Suprapubic skin (tissue), 4 donors: Measurements from ENCODE around the gene C19orf53. TPM values are rescaled to one million over a fixed set of nuclear protein-coding genes. Genes with fewer than 3 reads are reported as not detected.
A peak's percentile ranks its signal among the peaks of the same experiment; 100 is the strongest.

Experiments
- DNase-seq, 2 donors: peaks; one replicate each; pipeline ENCODE4 v3.0.0-alpha.2; 2019; ENCODE audit warnings: low spot score in 2 of 2
- H3K27ac ChIP-seq: fragments of 200-600 bp; sonication (generic); one replicate; pipeline ENCODE4 v1.5.1; 2019
- H3K27me3 ChIP-seq: fragments of 200-600 bp; sonication (generic); one replicate; pipeline ENCODE4 v1.5.1; 2019
- H3K36me3 ChIP-seq: fragments of 200-600 bp; sonication (generic); one replicate; pipeline ENCODE4 v1.5.1; 2019
- H3K4me1 ChIP-seq: fragments of 200-600 bp; sonication (generic); one replicate; pipeline ENCODE4 v1.5.1; 2019
- H3K4me3 ChIP-seq: fragments of 200-600 bp; sonication (generic); one replicate; pipeline ENCODE4 v1.5.1; 2019; ENCODE audit warnings: mild to moderate bottlenecking
- H3K9me3 ChIP-seq: fragments of 200-600 bp; sonication (generic); one replicate; pipeline ENCODE4 v1.5.1; 2019
- CTCF ChIP-seq, 2 donors: fragments of 200-600 bp in 1 of 2; fragments of 450-650 bp in 1 of 2; sonication (generic) in 1 of 2; IDR thresholded peaks; one replicate each; pipeline ENCODE4 v1.5.1; 2016 to 2019; ENCODE audit warnings: antibody characterized with exemption in 2 of 2, mild to moderate bottlenecking in 1 of 2, moderate library complexity in 1 of 2
- EP300 ChIP-seq: sonication (generic); formaldehyde crosslinking; IDR thresholded peaks from one replicate; pipeline ENCODE4 v1.6.1; 2017; ENCODE audit warnings: antibody characterized with exemption
- POLR2A ChIP-seq, 2 donors: fragments of 450-650 bp; IDR thresholded peaks; one replicate each; pipeline ENCODE4 v1.6.1; 2017; ENCODE audit warnings: antibody characterized with exemption in 2 of 2, mild to moderate bottlenecking in 2 of 2, moderate library complexity in 2 of 2
- POLR2AphosphoS5 ChIP-seq, 3 donors: sonication (generic); formaldehyde crosslinking; IDR thresholded peaks; one replicate each; pipeline ENCODE4 v1.6.1; 2017; ENCODE audit warnings: antibody characterized with exemption in 3 of 3
- WGBS: methylation state at CpG from one replicate; pipeline ENCODE4 v1.1.5; 2018; 5-methylcytosine and 5-hydroxymethylcytosine counted together
- total RNA-seq, 4 donors: library from RNA; depleted of rRNA; stranded (reverse); fragments of >200 nt; gene quantifications; one replicate each; pipeline ENCODE4 v1.1.0, GENCODE V29; 2016

Gene C19orf53
- total RNA-seq, 4 donors from 2014 or later: 84.2 to 150 (median 124) TPM

DNA sequence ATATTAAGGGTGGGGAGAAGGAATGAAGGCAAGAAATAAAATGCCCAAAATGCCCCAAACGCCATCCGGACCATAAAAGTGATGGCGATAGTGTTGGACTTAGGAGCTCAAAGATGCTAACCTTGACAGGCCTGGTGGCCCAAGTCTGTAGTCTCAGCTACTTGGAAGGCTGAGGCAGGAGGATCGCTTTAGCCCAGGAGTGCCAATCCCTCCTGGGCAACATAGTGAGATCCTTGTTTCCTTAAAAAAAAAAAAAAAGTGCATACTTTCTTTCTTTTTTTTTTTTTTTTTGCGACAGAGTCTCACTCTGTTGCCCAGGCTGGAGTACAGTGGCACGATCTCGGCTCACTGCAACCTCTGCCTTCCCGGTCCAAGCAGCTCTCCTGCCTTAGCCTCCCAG, 41.9 kb upstream of the C19orf53 start:
- 90% methylated on average over 8 of the region's 8 CpGs for WGBS
- Histone ChIP-seq H3K4me3 (peak overlapping the region; percentile 63), H3K27ac (no peak overlapping the region), H3K9me3 (no peaks in the 10 kb centered on the region), H3K27me3 (no peaks in the 10 kb centered on the region), H3K4me1 (peaks cover 24% of the 10 kb centered on the region), H3K36me3 (no peaks in the 10 kb centered on the region)
- no peak for DNase-seq
- TF ChIP-seq POLR2AphosphoS5 (IDR thresholded peaks at IDR 0.05) (no peak), EP300 (no peak), POLR2A (IDR thresholded peaks at IDR 0.05) (no peak), CTCF (IDR thresholded peaks at IDR 0.05) (no peak)

DNA sequence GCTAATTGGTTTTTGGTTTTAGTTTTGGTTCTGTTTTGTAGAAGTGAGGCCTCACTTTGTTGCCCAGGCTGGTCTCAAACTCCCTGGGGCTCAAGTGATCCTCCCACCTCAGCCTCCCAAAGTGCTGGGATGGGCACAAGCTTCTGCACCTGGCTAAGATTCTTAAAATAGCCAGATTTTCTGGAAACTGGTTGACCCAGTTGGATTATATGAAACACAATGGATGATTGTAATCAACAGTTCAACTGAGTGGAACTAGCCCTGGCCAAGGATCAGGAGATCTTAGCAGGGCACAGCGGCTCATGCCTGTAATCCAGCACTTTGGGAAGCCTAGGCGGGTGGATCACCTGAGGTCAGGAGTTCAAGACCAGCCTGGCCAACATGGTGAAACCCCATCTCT, 39.5 kb upstream of the C19orf53 start:
- Histone ChIP-seq H3K27me3 (no peaks in the 10 kb centered on the region), H3K4me3 (no peak overlapping the region), H3K27ac (peak overlapping the region; percentile 48), H3K4me1 (peaks cover 18% of the 10 kb centered on the region), H3K9me3 (no peaks in the 10 kb centered on the region), H3K36me3 (no peaks in the 10 kb centered on the region)
- WGBS: 79% methylated on average over 2 of the region's 2 CpGs
- DNase-seq: no peak
- TF ChIP-seq POLR2A (IDR thresholded peaks at IDR 0.05) (no peak), EP300 (no peak), POLR2AphosphoS5 (IDR thresholded peaks at IDR 0.05) (no peak)

DNA sequence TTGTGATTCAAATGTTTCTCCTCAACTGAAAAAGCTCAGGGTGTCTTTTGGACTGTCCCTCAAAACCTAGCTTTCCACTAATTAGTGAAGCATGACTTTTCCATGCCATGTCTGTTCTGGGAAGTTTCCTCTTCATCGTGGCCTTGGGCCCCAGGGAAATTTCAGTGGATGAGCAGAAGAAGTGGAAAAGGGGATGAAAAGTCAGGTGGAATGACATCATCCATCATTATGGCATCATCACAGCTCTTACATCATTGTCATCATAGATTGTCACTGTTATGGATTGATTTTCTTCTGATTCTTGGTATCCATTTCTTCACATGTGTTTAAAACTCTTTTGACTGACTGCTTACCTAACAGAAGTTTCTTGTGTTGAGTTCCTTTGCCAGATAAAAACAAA, 36.2 kb upstream of the C19orf53 start:
- Histone ChIP-seq H3K9me3 (no peaks in the 10 kb centered on the region), H3K27me3 (no peaks in the 10 kb centered on the region), H3K4me3 (no peak overlapping the region), H3K4me1 (no peaks in the 10 kb centered on the region), H3K27ac (no peak overlapping the region), H3K36me3 (no peaks in the 10 kb centered on the region)
- no peak for DNase-seq
- TF ChIP-seq EP300: no peak
- TF ChIP-seq POLR2AphosphoS5 (IDR thresholded peaks at IDR 0.05): no peak
- no peak for TF ChIP-seq POLR2A (IDR thresholded peaks at IDR 0.05)
- no peak for TF ChIP-seq CTCF (IDR thresholded peaks at IDR 0.05)
- WGBS: 72% methylated on average over 1 of the region's 1 CpG

- no peaks in the 10 kb centered on the region for H3K4me1 ChIP-seq
- DNase-seq: no peak
- H3K27ac ChIP-seq: no peak overlapping the region
- no peak overlapping the region for H3K4me3 ChIP-seq
- 83% methylated on average over 2 of the region's 2 CpGs for WGBS
- H3K27me3 ChIP-seq: no peaks in the 10 kb centered on the region
- no peaks in the 10 kb centered on the region for H3K36me3 ChIP-seq
- H3K9me3 ChIP-seq: no peaks in the 10 kb centered on the region
- TF ChIP-seq POLR2A (IDR thresholded peaks at IDR 0.05) (no peak), EP300 (no peak), POLR2AphosphoS5 (IDR thresholded peaks at IDR 0.05) (no peak), CTCF (IDR thresholded peaks at IDR 0.05) (no peak)
Measured at GRCh38 chr19:13741893-13742292, 32.4 kb upstream of the C19orf53 start.

GRCh38 chr19:13742756-13743155, 31.5 kb upstream of the C19orf53 start:
- no peaks in the 10 kb centered on the region for H3K9me3 ChIP-seq
- H3K27me3 ChIP-seq: no peaks in the 10 kb centered on the region
- H3K36me3 ChIP-seq: no peaks in the 10 kb centered on the region
- TF ChIP-seq CTCF (IDR thresholded peaks at IDR 0.05) (no peak), POLR2AphosphoS5 (IDR thresholded peaks at IDR 0.05) (no peak)
- H3K4me3 ChIP-seq: no peak overlapping the region
- H3K4me1 ChIP-seq: no peaks in the 10 kb centered on the region
- WGBS: 79% methylated on average over 1 of the region's 1 CpG
- no peak for DNase-seq
- H3K27ac ChIP-seq: no peak overlapping the region

DNA sequence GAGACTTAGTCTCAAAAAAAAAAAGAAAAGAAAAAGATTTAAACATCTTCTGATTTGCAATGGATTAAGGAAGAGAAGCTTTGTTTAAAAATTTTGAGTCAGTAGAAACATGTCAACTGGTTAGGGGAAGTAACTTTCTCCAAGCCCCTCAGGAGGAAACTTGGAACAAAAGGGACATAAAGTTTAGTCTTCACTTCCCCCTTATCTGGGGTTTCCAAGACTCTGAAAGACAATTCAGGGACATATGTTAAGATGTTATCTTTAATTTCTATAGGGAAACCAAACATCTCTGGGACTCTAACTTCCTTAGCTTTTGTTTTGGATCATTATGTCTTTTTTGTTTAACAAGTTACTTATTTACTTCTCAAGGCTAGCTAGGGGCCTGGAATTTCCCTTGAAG, 30.1 kb upstream of the C19orf53 start:
- Histone ChIP-seq H3K4me3 (no peak overlapping the region), H3K27ac (no peak overlapping the region), H3K4me1 (peaks cover 11% of the 10 kb centered on the region), H3K27me3 (no peaks in the 10 kb centered on the region), H3K9me3 (no peaks in the 10 kb centered on the region), H3K36me3 (no peaks in the 10 kb centered on the region)
- TF ChIP-seq POLR2AphosphoS5 (IDR thresholded peaks at IDR 0.05) (no peak), CTCF (IDR thresholded peaks at IDR 0.05) (no peak), EP300 (no peak), POLR2A (IDR thresholded peaks at IDR 0.05) (no peak)
- DNase-seq: no peak
